ENCODE measurements around the gene CALML5.
A peak's percentile ranks its signal among the peaks of the same experiment; 100 is the strongest.

CALML5 gene

DNA sequence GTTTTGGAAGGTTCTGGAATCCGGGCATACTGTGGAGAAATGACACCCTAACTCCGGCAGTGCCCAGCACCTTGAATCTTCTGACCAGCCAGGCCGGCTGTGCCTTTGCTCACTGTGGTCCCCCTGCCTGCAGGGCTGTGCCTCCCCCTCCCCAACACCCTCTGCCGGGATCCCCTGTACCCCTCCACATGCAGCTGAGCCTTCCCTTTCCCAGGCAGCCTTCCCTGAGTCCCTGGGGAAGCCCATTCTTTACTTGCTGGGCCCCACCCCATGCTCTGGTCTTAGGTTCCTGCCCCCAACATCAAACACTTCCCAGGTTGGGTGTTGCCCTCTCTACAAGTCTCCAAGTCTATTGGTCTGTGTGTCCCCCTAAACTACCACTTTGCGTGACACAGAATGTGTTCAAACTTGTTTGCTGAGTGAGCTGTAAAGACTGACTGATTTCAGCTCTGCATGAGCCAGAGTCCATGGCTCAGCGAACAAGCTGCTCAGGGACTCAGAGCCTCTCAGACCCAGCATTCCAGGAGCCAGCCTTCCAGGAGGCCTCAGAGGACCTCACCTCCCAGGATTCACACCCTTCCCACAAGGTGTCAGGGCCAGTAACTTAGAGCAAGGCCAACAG, 31.6 kb downstream of the CALML5 start:
- DNase-seq (ENCODE audit: low spot score in 2 of 2) (no peak), ATAC-seq (ENCODE audit: low read depth) (no peak)
- no peak overlapping the region for H3K4me3 Mint-ChIP-seq
- no peaks in the 10 kb centered on the region for H3K9me3 Mint-ChIP-seq
- H3K4me1 Mint-ChIP-seq, result no peaks in the 10 kb centered on the region
- H3K36me3 Mint-ChIP-seq, result peaks cover 3% of the 10 kb centered on the region
- peaks cover 9% of the 10 kb centered on the region for H3K27me3 Mint-ChIP-seq
- no peak overlapping the region for H3K27ac Mint-ChIP-seq

GRCh38 chr10:5467207-5467535, 32.2 kb downstream of the CALML5 start:
- Mint-ChIP-seq H3K9me3 (no peaks in the 10 kb centered on the region), H3K4me3 (no peak overlapping the region)

GRCh38 chr10:5466451-5467206, 32.7 kb downstream of the CALML5 start:
- no peak for ATAC-seq (ENCODE audit: low read depth)
- no peak for DNase-seq (ENCODE audit: low spot score in 2 of 2)
- Mint-ChIP-seq H3K9me3 (no peaks in the 10 kb centered on the region), H3K4me3 (no peak overlapping the region), H3K4me1 (peaks cover 3% of the 10 kb centered on the region), H3K36me3 (peaks cover 3% of the 10 kb centered on the region), H3K27ac (no peak overlapping the region), H3K27me3 (peaks cover 5% of the 10 kb centered on the region)

More at GRCh38 chr10:5467207-5467535, 32.2 kb downstream of the CALML5 start:
- DNase-seq (ENCODE audit: low spot score in 2 of 2), result no peak
- peaks cover 6% of the 10 kb centered on the region for H3K27me3 Mint-ChIP-seq
- no peak overlapping the region for H3K27ac Mint-ChIP-seq
- H3K36me3 Mint-ChIP-seq, result peaks cover 3% of the 10 kb centered on the region
- no peaks in the 10 kb centered on the region for H3K4me1 Mint-ChIP-seq
- no peak for ATAC-seq (ENCODE audit: low read depth)

DNA sequence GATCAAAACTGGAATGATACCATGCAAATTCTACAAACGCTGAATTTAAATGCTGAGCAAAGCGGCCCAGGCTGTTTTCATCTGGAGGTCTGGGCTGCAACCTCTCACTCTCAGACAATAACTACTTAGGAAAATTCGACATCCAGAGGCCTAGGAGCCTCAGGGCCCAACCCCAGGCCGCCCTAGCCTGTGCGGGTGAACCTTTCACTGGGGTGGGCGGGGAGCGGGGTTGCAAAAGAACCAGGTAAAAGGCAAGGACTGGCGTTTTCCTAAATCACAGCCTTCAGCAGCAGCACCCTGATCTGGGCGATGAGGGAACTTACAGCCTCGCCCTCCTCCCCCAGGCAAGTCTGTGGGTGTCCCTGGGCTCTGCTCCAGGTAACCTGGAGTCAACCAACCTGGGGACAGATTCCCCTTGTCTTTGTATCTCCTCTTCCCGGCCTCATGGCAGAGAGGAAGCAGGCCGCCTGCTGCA, 33.4 kb downstream of the CALML5 start:
- Mint-ChIP-seq H3K9me3 (no peaks in the 10 kb centered on the region), H3K4me3 (no peak overlapping the region), H3K27me3 (peaks cover 5% of the 10 kb centered on the region), H3K27ac (no peak overlapping the region), H3K36me3 (peaks cover 3% of the 10 kb centered on the region), H3K4me1 (peaks cover 4% of the 10 kb centered on the region)
- ATAC-seq (ENCODE audit: low read depth), result no peak
- no peak for DNase-seq (ENCODE audit: low spot score in 2 of 2)

GRCh38 chr10:5464546-5464945, 34.8 kb downstream of the CALML5 start:
- Mint-ChIP-seq H3K4me1 (peaks cover 4% of the 10 kb centered on the region), H3K27me3 (peaks cover 5% of the 10 kb centered on the region), H3K9me3 (no peaks in the 10 kb centered on the region), H3K36me3 (peaks cover 3% of the 10 kb centered on the region), H3K27ac (no peak overlapping the region), H3K4me3 (no peak overlapping the region)
- no peak for DNase-seq (ENCODE audit: low spot score in 2 of 2)
- ATAC-seq (ENCODE audit: low read depth), result no peak

DNA sequence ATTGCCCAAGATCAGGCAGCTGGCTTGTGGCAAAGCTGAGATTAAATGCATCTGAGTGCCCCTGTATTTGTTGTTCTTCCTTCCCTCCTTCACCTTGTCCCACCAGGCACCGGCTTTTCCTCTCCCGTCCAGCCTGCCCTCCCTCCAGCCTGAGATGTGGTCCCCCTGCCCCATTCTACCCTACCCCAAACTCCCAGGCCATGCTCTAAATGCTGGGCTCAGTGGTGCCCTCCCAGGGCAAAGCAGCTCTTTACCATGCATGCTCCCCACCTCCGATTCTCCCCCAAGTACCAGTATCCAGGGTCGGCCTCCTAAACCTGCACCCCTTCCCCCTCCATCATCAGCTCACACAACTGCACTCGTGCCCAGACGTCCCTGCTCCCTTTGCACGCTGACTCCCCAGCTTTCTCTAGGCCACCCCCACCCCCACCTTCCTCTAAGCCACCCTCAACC, 36.5 kb downstream of the CALML5 start:
- DNase-seq (ENCODE audit: low spot score in 2 of 2), result no peak
- Mint-ChIP-seq H3K4me1 (peaks cover 4% of the 10 kb centered on the region), H3K9me3 (no peaks in the 10 kb centered on the region), H3K27ac (no peak overlapping the region), H3K36me3 (peaks cover under 1% of the 10 kb centered on the region), H3K27me3 (peaks cover 5% of the 10 kb centered on the region), H3K4me3 (no peak overlapping the region)
- ATAC-seq (ENCODE audit: low read depth), result no peak

- ATAC-seq (ENCODE audit: low read depth), result peak; percentile 53
- DNase-seq (ENCODE audit: low spot score in 2 of 2), result no peak
- no peak overlapping the region for H3K4me3 Mint-ChIP-seq
- no peaks in the 10 kb centered on the region for H3K9me3 Mint-ChIP-seq
- peaks cover 5% of the 10 kb centered on the region for H3K27me3 Mint-ChIP-seq
- peaks cover 4% of the 10 kb centered on the region for H3K4me1 Mint-ChIP-seq
- no peak overlapping the region for H3K27ac Mint-ChIP-seq
- H3K36me3 Mint-ChIP-seq, result peaks cover 2% of the 10 kb centered on the region
Observed at GRCh38 chr10:5461914-5462840, 37.2 kb downstream of the CALML5 start.

DNA sequence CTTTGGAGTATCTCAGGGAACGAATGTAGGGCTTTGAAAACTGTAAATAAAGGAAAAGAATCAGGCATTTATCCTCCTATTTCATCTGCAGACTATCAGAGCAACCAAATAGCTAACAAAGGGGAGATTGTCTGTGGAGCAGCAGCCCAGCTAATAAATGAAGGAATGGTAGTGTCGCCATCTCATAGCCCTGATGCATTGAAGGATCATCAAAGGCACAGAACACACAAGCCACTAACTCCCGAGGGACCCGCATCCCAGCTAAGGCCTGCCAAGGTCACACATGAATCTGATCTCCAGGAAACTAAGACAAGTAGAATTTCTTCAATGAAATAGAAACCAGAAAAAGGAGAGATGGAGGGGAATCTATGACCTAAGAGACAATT, 38.2 kb downstream of the CALML5 start:
- DNase-seq (ENCODE audit: low spot score in 2 of 2), result no peak
- Mint-ChIP-seq H3K4me1 (peaks cover 4% of the 10 kb centered on the region), H3K4me3 (no peak overlapping the region), H3K27me3 (peaks cover 5% of the 10 kb centered on the region), H3K27ac (no peak overlapping the region), H3K36me3 (peaks cover 2% of the 10 kb centered on the region), H3K9me3 (no peaks in the 10 kb centered on the region)
- ATAC-seq (ENCODE audit: low read depth), result no peak

- ATAC-seq (ENCODE audit: low read depth) (no peak), DNase-seq (ENCODE audit: low spot score in 2 of 2) (no peak)
- Mint-ChIP-seq H3K27ac (no peak overlapping the region), H3K36me3 (peaks cover 2% of the 10 kb centered on the region), H3K27me3 (peaks cover 5% of the 10 kb centered on the region), H3K9me3 (no peaks in the 10 kb centered on the region), H3K4me1 (peaks cover 4% of the 10 kb centered on the region), H3K4me3 (no peak overlapping the region)
Observed at GRCh38 chr10:5460468-5461202, 38.7 kb downstream of the CALML5 start.

- H3K9me3 Mint-ChIP-seq, result no peaks in the 10 kb centered on the region
- no peak overlapping the region for H3K4me3 Mint-ChIP-seq
- ATAC-seq (ENCODE audit: low read depth) (no peak), DNase-seq (ENCODE audit: low spot score in 2 of 2) (no peak)
- peaks cover 2% of the 10 kb centered on the region for H3K36me3 Mint-ChIP-seq
- no peak overlapping the region for H3K27ac Mint-ChIP-seq
- peaks cover 5% of the 10 kb centered on the region for H3K27me3 Mint-ChIP-seq
- H3K4me1 Mint-ChIP-seq, result peaks cover 4% of the 10 kb centered on the region
Observed at GRCh38 chr10:5458949-5459747, 40.2 kb downstream of the CALML5 start.

- Mint-ChIP-seq H3K4me1 (peaks cover 4% of the 10 kb centered on the region), H3K27ac (no peak overlapping the region), H3K4me3 (no peak overlapping the region), H3K27me3 (peaks cover 2% of the 10 kb centered on the region), H3K9me3 (no peaks in the 10 kb centered on the region), H3K36me3 (peaks cover 2% of the 10 kb centered on the region)
- ATAC-seq (ENCODE audit: low read depth) (no peak), DNase-seq (ENCODE audit: low spot score in 2 of 2) (no peak)
Observed at GRCh38 chr10:5458425-5458824, 40.9 kb downstream of the CALML5 start.

GRCh38 chr10:5457741-5458140, 41.6 kb downstream of the CALML5 start:
- DNase-seq (ENCODE audit: low spot score in 2 of 2) (no peak), ATAC-seq (ENCODE audit: low read depth) (no peak)
- H3K36me3 Mint-ChIP-seq, result peaks cover 2% of the 10 kb centered on the region
- no peaks in the 10 kb centered on the region for H3K9me3 Mint-ChIP-seq
- no peak overlapping the region for H3K27ac Mint-ChIP-seq
- H3K27me3 Mint-ChIP-seq, result no peaks in the 10 kb centered on the region
- H3K4me3 Mint-ChIP-seq, result no peak overlapping the region
- H3K4me1 Mint-ChIP-seq, result peaks cover 4% of the 10 kb centered on the region

GRCh38 chr10:5456563-5456962, 42.8 kb downstream of the CALML5 start:
- peaks cover 2% of the 10 kb centered on the region for H3K36me3 Mint-ChIP-seq
- H3K4me1 Mint-ChIP-seq, result peaks cover under 1% of the 10 kb centered on the region
- no peak for ATAC-seq (ENCODE audit: low read depth)
- H3K27me3 Mint-ChIP-seq, result no peaks in the 10 kb centered on the region
- no peaks in the 10 kb centered on the region for H3K9me3 Mint-ChIP-seq
- H3K4me3 Mint-ChIP-seq, result no peak overlapping the region
- no peak for DNase-seq (ENCODE audit: low spot score in 2 of 2)
- H3K27ac Mint-ChIP-seq, result no peak overlapping the region

All from memory B cell (primary cell).